Glomerular visceral epithelial cell (primary cell): ENCODE results near the gene MGRN1.
A peak's percentile ranks its signal among the peaks of the same experiment; 100 is the strongest.

Experiments used
- DNase-seq: peaks from one replicate; pipeline ENCODE4 v3.0.0-alpha.2; 2016; ENCODE audit errors: extremely low spot score

The MGRN1 gene

DNA sequence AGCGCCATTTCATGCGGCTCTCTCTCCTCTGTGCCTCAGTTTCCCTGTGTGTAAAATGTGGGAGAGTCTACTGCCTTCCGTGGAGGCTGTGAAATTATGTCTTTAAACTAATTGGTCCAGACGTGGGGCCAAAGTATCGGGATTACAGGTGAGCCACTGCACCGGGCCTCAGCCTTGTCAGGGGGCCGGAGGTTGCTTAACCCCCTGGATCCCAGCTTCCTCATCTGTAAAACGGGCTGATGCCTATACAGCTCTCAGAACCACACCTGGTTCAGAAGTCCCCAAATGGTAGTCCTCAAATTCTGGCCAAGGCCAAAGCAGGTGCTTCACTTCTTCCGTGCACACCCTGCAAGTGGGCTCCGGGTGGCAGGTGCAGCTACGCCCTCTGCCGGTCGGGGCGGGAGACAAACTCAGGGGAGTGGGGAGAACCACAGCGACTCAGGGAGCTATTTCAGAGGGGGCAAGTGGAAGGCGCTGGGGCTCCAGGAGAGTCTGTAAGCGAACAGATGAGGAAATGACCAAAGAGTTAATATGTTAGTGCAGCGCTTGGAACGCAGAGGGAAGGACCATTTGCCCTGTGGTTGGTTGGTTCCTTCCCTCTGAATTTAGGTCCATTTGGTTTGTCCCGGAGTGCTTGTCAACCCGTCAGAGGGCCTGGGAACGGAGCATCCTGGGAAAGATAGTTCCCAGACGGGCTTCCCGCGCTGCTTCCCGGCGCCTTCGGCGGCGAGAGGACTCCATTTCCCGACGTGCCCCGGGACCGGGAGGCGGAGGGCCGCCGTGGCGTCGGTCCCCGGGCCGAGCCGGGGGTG, at the start of gene MGRN1:
TSS of gene MGRN1 (plus strand) at position 812 of the 812 bp plus-strand sequence. CDS start 135 bp downstream, outside the sequence.
- peak; percentile 95 for DNase-seq

DNA sequence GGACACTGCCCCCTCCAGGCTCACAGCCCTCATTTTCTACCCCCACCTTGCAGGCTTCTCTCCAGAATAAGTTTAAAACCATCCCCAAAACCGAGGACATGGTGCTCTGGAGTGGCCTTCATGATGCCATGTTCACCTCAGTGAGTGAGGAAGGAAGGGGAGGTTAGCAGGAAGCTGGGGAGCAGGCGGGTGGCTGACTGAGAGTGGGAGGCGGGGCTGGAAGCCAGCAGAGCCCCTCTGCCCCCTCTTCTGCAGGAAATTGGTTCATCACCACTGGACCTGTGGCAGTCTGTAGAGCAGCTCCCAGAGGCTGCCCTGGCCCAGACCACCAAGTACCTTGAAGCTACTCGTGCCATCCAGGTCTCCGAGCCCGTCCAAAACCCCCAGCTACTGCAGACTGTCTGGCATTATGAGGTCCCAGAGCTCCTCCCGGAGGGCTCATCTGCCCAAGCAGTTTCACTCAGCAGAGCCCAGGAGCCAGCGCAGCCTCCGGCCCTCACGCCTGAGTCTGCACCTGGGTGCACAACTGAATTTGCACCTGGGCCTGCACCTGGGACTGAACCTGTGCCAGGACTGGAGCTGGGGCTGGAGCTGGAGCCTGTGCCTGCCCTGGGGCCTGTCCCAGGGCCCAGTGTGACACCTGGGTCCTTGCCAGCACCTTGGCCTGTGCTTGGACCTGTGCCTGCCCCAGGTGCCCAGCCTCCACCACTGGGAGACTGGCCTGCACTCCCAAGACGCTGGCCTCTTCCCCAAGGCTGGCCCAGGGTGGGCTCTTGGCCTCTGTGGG, 49.5 kb upstream of the MGRN1 start:
- no peak for DNase-seq

GRCh38 chr16:4576008-4576407, 48.6 kb upstream of the MGRN1 start:
- no peak for DNase-seq

DNA sequence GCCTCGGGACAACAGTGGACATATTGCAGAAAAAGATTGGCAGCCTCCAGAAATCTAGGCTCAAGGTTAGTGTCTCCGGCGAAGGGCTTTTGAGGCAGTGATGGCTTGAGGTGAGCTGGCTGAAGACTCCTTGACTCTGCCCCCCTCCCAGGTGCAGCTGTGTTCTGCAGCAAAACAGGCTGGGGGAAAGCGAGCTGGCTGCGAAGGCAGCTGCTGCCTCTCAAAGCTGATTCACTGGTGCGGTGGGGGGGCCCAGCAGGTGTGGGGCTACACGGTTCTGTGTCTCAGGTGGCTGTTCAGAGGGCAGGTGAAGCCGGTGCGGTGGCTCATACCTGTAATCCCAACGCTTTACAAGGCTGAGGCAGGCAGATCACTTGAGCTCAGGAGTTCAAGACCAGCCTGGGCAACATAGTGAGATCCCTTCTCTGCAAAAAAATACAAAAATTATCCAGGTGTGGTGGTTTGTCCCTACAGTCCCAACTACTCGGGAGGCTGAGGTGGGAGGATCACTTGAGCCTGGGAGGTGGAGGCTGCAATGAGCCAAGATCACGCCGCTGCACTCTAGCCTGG, 45.6 kb upstream of the MGRN1 start:
- DNase-seq, result no peak

DNA sequence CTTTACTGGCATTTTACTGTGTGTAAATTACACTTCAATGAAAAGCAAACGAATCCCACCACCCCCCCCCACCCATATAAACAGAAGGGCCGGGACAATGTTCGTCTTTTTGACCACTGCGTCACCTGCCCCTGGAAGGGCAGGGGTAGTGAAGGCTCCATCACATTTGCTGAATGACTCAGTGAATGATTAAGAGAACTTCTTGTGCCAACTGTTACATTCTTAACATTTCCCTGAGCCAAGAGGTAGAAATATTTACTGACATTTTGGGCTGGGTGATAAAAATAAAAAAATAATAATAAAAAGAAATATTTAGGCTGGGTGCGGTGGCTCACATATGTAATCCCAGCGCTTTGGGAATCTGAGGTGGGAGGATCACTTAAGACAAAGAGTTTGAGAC, 44.4 kb upstream of the MGRN1 start:
- peak; percentile 15 for DNase-seq

GRCh38 chr16:4583906-4584305, 40.7 kb upstream of the MGRN1 start:
- no peak for DNase-seq

- DNase-seq, result no peak
These were observed 38.3 kb upstream of the MGRN1 start for GRCh38 chr16:4586291-4586690.

DNA sequence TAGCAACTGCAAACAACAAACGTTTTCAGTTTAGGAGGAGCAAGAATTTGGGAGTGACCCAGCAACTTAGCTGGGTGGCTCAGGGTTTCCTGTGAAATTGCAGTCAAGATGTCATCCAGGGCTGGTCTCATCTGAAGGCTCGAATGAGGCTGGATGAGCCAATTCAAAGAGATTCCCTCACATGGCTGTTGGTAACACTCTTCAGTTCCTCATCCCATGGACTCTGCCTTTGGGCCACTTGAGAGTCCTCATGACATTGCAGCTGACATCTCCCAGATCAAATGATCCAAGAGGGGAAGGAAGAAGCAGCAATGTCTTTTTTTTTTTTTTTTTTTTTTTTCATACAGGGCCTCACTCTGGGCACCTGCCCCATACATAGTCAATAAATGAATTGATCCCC, 36.2 kb upstream of the MGRN1 start:
- no peak for DNase-seq

GRCh38 chr16:4588961-4589360, 35.7 kb upstream of the MGRN1 start:
- no peak for DNase-seq

DNA sequence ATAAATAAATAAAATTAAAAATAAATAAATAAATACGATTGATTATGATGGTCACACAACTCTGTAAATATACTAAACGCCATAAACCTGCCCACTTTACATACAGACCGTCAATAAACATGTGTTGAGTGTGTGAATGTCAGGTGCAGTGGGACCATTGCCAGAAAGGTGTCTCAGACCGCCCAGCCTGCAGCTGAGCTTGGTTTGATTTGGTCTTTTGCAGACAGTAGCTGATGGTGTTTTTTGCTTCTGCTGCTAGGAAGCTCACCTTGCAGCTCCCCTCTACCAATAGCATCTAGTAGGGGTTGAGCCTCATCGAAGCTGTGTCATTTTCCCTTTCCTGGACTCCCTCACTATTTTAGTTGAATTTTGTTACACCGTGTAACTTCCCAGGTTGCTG, 33.4 kb upstream of the MGRN1 start:
- DNase-seq, result no peak

GRCh38 chr16:4591706-4592470, 32.7 kb upstream of the MGRN1 start:
- DNase-seq, result no peak

DNA sequence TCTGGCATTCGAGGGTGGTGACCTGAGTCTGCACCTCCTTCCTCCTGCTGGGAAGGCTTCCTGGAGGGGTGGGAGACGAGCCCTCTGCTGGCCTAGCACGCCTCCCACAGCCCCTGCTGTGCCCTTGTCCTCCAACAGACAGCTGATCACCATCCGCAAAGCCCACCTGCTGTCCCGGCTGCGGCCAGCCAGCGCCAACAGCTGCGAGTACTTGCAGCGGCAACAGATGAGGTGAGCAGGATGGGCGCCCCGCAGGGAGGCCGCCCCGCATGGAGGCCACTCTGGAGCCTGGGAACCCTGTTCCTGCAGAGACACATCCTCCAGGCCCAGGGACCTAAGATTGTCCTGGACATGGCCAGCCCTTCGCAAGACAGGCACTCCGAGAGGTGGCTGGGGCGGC, 31.5 kb upstream of the MGRN1 start:
- no peak for DNase-seq

DNA sequence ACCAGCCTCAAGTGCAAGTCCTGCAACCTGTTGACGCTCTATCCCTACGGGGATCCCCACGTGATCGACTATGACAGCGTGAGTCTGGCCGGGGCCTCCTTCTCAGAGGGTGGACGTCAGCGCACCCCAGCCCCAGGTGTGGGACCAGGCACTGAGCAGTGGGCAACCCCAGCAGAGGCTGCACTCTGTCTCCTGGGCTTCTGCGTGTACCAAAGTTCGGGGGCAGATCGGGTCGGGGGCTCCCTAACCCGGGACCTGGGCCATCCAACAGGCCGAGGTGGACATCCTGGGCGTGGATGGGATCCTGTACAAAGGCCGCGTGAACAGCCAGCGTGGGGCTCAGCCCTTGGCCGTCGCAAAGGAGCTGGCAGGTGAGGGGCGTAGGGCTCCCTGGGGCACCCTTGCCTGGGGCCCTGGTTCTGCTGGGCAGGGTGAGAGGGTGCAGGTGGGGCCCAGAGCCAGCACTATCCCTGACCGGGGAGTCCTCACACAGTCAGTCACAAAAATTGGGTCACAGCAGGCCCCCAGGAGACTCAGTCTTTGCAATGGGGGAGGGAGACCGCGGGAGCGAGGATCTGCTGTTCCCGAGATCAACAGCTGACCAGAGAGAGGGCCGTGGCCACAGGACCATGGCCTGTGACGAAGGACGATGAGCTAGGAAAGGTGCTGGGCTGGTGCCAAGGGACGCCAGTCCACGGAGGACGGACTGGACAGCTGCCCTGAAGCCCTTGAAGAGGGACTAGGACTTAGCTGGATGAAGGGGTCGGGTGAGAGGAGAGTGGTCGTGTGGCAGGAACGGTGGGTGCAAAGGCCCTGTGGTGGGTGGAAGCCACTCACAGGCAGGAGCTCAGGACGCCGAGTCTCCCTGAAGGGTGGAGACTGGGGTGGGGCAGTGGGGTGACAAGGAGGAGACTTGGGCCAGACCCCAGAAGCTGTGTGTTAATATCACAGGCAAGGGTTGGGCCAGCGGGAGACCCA, 29.9 kb upstream of the MGRN1 start:
- DNase-seq, result no peak

DNA sequence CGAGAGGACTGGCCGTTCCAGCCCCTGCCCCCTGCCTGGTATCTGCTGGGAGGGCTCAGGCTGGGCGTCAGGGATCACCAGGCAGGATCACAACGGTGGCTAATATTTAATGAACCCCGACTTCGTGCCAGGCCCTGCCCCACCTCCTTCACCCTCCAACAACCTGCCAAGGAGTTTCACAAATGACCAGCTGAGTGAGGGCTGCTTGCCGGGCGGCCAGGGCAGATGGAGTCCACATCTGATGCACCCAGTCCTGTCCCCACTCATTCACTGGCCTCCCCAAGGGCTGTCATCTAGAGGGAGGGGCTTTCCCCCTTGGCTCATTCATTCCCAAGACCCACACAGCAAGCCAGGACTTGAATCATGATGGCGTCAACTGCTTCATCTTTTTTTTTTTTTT, 27.5 kb upstream of the MGRN1 start:
- DNase-seq, result peak; percentile 78

- no peak for DNase-seq
These were observed 25.6 kb upstream of the MGRN1 start for GRCh38 chr16:4599037-4599436.

- DNase-seq, result no peak
These were observed 25.1 kb upstream of the MGRN1 start for GRCh38 chr16:4599545-4599944.

- DNase-seq, result no peak
These were observed 23.4 kb upstream of the MGRN1 start for GRCh38 chr16:4601036-4601863.

- no peak for DNase-seq
These were observed 22.8 kb upstream of the MGRN1 start for GRCh38 chr16:4601864-4602186.

DNA sequence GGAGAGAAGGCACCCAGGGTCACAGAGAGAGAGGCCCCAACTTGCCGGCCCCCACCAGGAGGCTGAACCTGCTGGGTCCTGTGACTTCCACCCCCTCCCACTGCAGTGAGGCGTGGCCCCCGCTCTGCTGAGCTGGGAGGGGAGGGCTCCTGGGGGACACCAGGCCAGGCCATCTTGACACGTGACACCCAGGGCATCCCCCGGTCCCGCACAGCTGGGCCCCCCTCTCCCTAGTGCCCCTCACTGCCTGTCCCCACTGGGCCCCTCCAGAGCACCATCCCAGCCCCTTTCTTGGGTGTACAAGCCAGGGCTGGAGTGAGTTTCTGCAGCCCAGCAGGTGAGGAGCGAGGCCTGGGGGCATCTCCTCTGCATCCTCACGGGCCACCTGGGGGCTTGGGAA, 22.3 kb upstream of the MGRN1 start:
- no peak for DNase-seq

GRCh38 chr16:4603624-4604170, 20.9 kb upstream of the MGRN1 start:
- no peak for DNase-seq
